DOHH2 (cell line): ENCODE data around the gene SCFD2.

Source experiments
- H3F3A ChIP-seq: fragments of 200-600 bp; sonication (generic), shearing (Covaris generic); 2 replicates; pipeline ENCODE4 v1.6.0; 2016; ENCODE audit warnings: antibody characterized with exemption, mild to moderate bottlenecking; ENCODE audit not compliant: control insufficient read depth, insufficient read depth
- H3K27ac ChIP-seq: fragments of 200-600 bp; sonication (generic); 2 replicates; pipeline ENCODE4 v1.5.1; 2014; ENCODE audit warnings: low read depth, mild to moderate bottlenecking, low read length, moderate library complexity
- H3K27me3 ChIP-seq: fragments of 200-600 bp; sonication (generic); 2 replicates; pipeline ENCODE4 v1.6.1; 2014; ENCODE audit warnings: mild to moderate bottlenecking, low read length, mixed read lengths; ENCODE audit not compliant: control insufficient read depth
- H3K36me3 ChIP-seq: fragments of 200-600 bp; sonication (generic); 2 replicates; pipeline ENCODE4 v1.6.1; 2014; ENCODE audit warnings: mild to moderate bottlenecking, low read length, moderate library complexity, mixed read lengths; ENCODE audit not compliant: control insufficient read depth
- H3K4me1 ChIP-seq: fragments of 200-600 bp; sonication (generic); 2 replicates; pipeline ENCODE4 v1.6.1; 2014; ENCODE audit warnings: mild to moderate bottlenecking, low read length, mixed read lengths; ENCODE audit not compliant: control insufficient read depth
- H3K4me2 ChIP-seq: fragments of 200-600 bp; sonication (generic); 2 replicates; pipeline ENCODE4 v1.6.0; 2014; ENCODE audit warnings: mild to moderate bottlenecking, low read length, moderate library complexity
- H3K4me3 ChIP-seq: fragments of 200-600 bp; sonication (generic); 2 replicates; pipeline ENCODE4 v1.5.1; 2014; ENCODE audit warnings: mild to moderate bottlenecking, low read length, mixed read lengths
- H3K79me2 ChIP-seq: fragments of 200-600 bp; sonication (generic); 2 replicates; pipeline ENCODE4 v1.6.1; 2014; ENCODE audit warnings: mild to moderate bottlenecking, low read length, mixed read lengths; ENCODE audit not compliant: control insufficient read depth
- H3K9me2 ChIP-seq: fragments of 200-600 bp; sonication (generic); replicated peaks from 2 replicates; pipeline ENCODE4 v1.6.1; 2014; ENCODE audit warnings: mild to moderate bottlenecking, low read length, mixed read lengths; ENCODE audit not compliant: control insufficient read depth
- H3K9me3 ChIP-seq: fragments of 200-600 bp; sonication (generic); 2 replicates; pipeline ENCODE4 v1.6.1; 2014; ENCODE audit warnings: antibody characterized with exemption, low read length, mixed read lengths; ENCODE audit not compliant: control insufficient read depth, insufficient read depth
- H4K20me1 ChIP-seq: fragments of 200-600 bp; sonication (generic); 2 replicates; pipeline ENCODE4 v1.6.0; 2014; ENCODE audit warnings: low read depth, mild to moderate bottlenecking, antibody characterized with exemption, low read length, moderate library complexity; ENCODE audit not compliant: control insufficient read depth, insufficient read depth
- EZH2phosphoT487 ChIP-seq: fragments of 200-600 bp; sonication (generic); IDR thresholded peaks from 2 replicates; pipeline ENCODE4 v1.6.1; 2017; ENCODE audit warnings: borderline replicate concordance, mild to moderate bottlenecking, antibody characterized with exemption, low read length, moderate library complexity, mixed read lengths
- TF ChIP-seq, protein P1 (sequence below): fragments of 200-600 bp; sonication (generic); IDR thresholded peaks from one replicate; pipeline ENCODE4 v1.5.1; 2014; ENCODE audit warnings: antibody characterized with exemption, mild to moderate bottlenecking, low read depth, low read length; ENCODE audit not compliant: poor library complexity, severe bottlenecking

SCFD2 gene

DNA sequence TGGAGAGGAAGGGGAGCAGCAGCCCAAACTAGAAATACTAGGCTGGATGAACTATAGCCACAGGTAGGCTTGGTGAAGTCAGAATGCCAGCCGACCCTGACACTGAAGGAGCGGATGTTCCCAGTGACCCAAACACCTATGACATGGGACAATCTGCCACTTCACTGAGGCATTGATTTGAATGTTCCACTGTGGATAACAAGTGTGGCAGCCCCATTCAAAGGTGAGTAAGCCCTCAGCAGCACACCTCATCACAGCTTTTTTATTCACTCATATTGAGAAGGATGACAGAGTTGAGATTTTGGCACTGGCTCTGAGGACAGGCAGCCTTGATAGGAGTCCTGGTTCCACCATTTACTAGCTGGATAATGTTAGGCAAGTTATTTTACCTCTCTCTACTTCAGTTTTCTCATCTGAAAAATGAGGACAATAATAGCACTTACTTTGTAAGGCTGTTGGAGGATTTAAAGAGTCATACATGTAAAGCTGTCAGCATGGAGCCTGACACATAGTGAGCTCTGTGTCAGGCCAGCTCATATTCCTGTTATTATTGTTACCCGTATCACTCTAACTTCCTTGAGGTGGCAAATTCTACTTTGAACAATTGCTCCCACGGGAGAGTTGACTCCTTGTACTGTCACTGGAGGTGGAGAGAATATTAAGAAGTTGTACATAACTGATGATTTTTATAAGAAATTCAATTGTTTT is 389.2 kb downstream of the SCFD2 start:
- H3K4me1 ChIP-seq = no peaks in the 10 kb centered on the region
- H3K79me2 ChIP-seq = no peaks in the 10 kb centered on the region
- no peak overlapping the region for H3K4me2 ChIP-seq
- no peak overlapping the region for H3K4me3 ChIP-seq
- no peak for TF ChIP-seq EZH2phosphoT487
- TF ChIP-seq, protein P1, sequence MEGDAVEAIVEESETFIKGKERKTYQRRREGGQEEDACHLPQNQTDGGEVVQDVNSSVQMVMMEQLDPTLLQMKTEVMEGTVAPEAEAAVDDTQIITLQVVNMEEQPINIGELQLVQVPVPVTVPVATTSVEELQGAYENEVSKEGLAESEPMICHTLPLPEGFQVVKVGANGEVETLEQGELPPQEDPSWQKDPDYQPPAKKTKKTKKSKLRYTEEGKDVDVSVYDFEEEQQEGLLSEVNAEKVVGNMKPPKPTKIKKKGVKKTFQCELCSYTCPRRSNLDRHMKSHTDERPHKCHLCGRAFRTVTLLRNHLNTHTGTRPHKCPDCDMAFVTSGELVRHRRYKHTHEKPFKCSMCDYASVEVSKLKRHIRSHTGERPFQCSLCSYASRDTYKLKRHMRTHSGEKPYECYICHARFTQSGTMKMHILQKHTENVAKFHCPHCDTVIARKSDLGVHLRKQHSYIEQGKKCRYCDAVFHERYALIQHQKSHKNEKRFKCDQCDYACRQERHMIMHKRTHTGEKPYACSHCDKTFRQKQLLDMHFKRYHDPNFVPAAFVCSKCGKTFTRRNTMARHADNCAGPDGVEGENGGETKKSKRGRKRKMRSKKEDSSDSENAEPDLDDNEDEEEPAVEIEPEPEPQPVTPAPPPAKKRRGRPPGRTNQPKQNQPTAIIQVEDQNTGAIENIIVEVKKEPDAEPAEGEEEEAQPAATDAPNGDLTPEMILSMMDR = no peak
- H4K20me1 ChIP-seq = no peaks in the 10 kb centered on the region
- no peaks in the 10 kb centered on the region for H3K27me3 ChIP-seq
- no peak overlapping the region for H3K27ac ChIP-seq
- no peaks in the 10 kb centered on the region for H3K9me3 ChIP-seq
- H3K36me3 ChIP-seq = no peaks in the 10 kb centered on the region
- no peaks in the 10 kb centered on the region for H3K9me2 ChIP-seq
- no peaks in the 10 kb centered on the region for H3F3A ChIP-seq

DNA sequence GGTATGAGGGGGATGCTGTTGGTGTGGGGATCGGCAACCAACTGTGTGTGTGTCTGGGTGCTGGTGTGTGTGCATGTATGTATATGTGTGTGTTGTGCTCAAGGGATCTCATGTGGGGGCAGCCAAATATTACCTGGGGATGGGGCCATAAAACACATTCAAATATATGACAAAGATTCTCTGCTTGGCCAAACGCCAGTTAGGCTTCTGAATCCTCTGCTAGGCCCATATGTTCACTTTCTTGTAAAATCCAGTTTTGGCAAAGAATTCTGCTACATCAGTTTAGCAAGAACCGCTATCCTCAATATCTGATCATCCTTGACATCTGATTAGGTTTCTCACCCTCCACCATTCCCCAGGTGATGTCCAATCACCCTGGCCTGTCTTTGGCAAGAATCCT is 397.2 kb downstream of the SCFD2 start:
- no peaks in the 10 kb centered on the region for H3K27me3 ChIP-seq
- no peaks in the 10 kb centered on the region for H4K20me1 ChIP-seq
- no peak overlapping the region for H3K4me3 ChIP-seq
- H3K9me3 ChIP-seq = no peaks in the 10 kb centered on the region
- no peaks in the 10 kb centered on the region for H3K4me1 ChIP-seq
- H3K4me2 ChIP-seq = no peak overlapping the region
- no peak for TF ChIP-seq EZH2phosphoT487
- TF ChIP-seq, protein P1 = no peak
- no peaks in the 10 kb centered on the region for H3K79me2 ChIP-seq
- H3K36me3 ChIP-seq = no peaks in the 10 kb centered on the region
- H3K27ac ChIP-seq = no peak overlapping the region
- H3K9me2 ChIP-seq = no peaks in the 10 kb centered on the region
- H3F3A ChIP-seq = no peaks in the 10 kb centered on the region

DNA sequence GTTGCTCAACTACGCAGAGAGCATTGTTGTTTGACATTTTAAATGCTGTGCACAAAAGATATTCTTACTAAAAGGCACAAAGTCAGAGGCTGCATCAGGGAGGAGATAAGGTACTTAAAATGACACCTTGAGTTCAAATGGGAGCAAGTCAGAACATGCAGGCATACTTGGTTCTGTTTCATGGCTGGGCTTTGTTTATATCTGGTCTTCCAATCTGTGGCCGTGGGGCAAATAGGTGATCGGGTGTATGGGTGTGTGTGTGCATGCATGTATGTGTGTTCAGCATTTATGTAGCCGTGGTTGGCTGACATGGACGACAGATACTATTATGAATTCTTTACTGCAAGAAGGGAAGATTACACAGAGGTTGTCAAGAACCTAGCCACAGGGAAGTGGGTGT is 397.6 kb downstream of the SCFD2 start:
- Histone ChIP-seq H3K9me3 (no peaks in the 10 kb centered on the region), H3K4me2 (no peak overlapping the region), H3K27ac (no peak overlapping the region), H3K79me2 (no peaks in the 10 kb centered on the region), H3K9me2 (no peaks in the 10 kb centered on the region), H3K27me3 (no peaks in the 10 kb centered on the region), H3K36me3 (no peaks in the 10 kb centered on the region), H3F3A (no peaks in the 10 kb centered on the region), H3K4me1 (no peaks in the 10 kb centered on the region), H4K20me1 (no peaks in the 10 kb centered on the region), H3K4me3 (no peak overlapping the region)
- TF ChIP-seq, protein P1 = no peak

GRCh38 chr4:52966781-52967180 is 399.1 kb downstream of the SCFD2 start:
- no peaks in the 10 kb centered on the region for H3K9me2 ChIP-seq
- H4K20me1 ChIP-seq = no peaks in the 10 kb centered on the region
- H3K27me3 ChIP-seq = no peaks in the 10 kb centered on the region
- H3K4me2 ChIP-seq = no peak overlapping the region
- no peaks in the 10 kb centered on the region for H3K36me3 ChIP-seq
- H3K79me2 ChIP-seq = no peaks in the 10 kb centered on the region
- H3F3A ChIP-seq = no peaks in the 10 kb centered on the region
- TF ChIP-seq, protein P1 = no peak
- no peak for TF ChIP-seq EZH2phosphoT487
- H3K27ac ChIP-seq = no peak overlapping the region
- H3K4me3 ChIP-seq = no peak overlapping the region
- H3K9me3 ChIP-seq = no peaks in the 10 kb centered on the region
- no peaks in the 10 kb centered on the region for H3K4me1 ChIP-seq
